Suprapubic skin (tissue), 4 donors: ENCODE data around the gene PLK5. TPM values are rescaled to one million over a fixed set of nuclear protein-coding genes. Genes with fewer than 3 reads are reported as not detected.
A peak's percentile ranks its signal among the peaks of the same experiment; 100 is the strongest.
"Not testable (repeated sequence)": the region's sequence is repeated elsewhere in the genome, so short reads cannot be mapped to it uniquely, and the experiment has no call there.

Experiments
- DNase-seq, 2 donors: peaks; one replicate each; pipeline ENCODE4 v3.0.0-alpha.2; 2019; ENCODE audit warnings: low spot score in 2 of 2
- H3K27ac ChIP-seq: fragments of 200-600 bp; sonication (generic); one replicate; pipeline ENCODE4 v1.5.1; 2019
- H3K27me3 ChIP-seq: fragments of 200-600 bp; sonication (generic); one replicate; pipeline ENCODE4 v1.5.1; 2019
- H3K36me3 ChIP-seq: fragments of 200-600 bp; sonication (generic); one replicate; pipeline ENCODE4 v1.5.1; 2019
- H3K4me1 ChIP-seq: fragments of 200-600 bp; sonication (generic); one replicate; pipeline ENCODE4 v1.5.1; 2019
- H3K4me3 ChIP-seq: fragments of 200-600 bp; sonication (generic); one replicate; pipeline ENCODE4 v1.5.1; 2019; ENCODE audit warnings: mild to moderate bottlenecking
- H3K9me3 ChIP-seq: fragments of 200-600 bp; sonication (generic); one replicate; pipeline ENCODE4 v1.5.1; 2019
- EP300 ChIP-seq: sonication (generic); formaldehyde crosslinking; IDR thresholded peaks from one replicate; pipeline ENCODE4 v1.6.1; 2017; ENCODE audit warnings: antibody characterized with exemption
- POLR2A ChIP-seq, 2 donors: fragments of 450-650 bp; IDR thresholded peaks; one replicate each; pipeline ENCODE4 v1.6.1; 2017; ENCODE audit warnings: antibody characterized with exemption in 2 of 2, mild to moderate bottlenecking in 2 of 2, moderate library complexity in 2 of 2
- POLR2AphosphoS5 ChIP-seq, 3 donors: sonication (generic); formaldehyde crosslinking; IDR thresholded peaks; one replicate each; pipeline ENCODE4 v1.6.1; 2017; ENCODE audit warnings: antibody characterized with exemption in 3 of 3
- WGBS: methylation state at CpG from one replicate; pipeline ENCODE4 v1.1.5; 2018; 5-methylcytosine and 5-hydroxymethylcytosine counted together
- total RNA-seq, 4 donors: library from RNA; depleted of rRNA; stranded (reverse); fragments of >200 nt; gene quantifications; one replicate each; pipeline ENCODE4 v1.1.0, GENCODE V29; 2016
- TF ChIP-seq, protein P1 (sequence below), 2 donors: fragments of 200-600 bp in 1 of 2; fragments of 450-650 bp in 1 of 2; sonication (generic) in 1 of 2; IDR thresholded peaks; one replicate each; pipeline ENCODE4 v1.5.1; 2016 to 2019; ENCODE audit warnings: antibody characterized with exemption in 2 of 2, mild to moderate bottlenecking in 1 of 2, moderate library complexity in 1 of 2

The PLK5 gene
- total RNA-seq, 4 donors from 2014 or later, result 0.23 to 1.2 TPM; not detected in 2

DNA sequence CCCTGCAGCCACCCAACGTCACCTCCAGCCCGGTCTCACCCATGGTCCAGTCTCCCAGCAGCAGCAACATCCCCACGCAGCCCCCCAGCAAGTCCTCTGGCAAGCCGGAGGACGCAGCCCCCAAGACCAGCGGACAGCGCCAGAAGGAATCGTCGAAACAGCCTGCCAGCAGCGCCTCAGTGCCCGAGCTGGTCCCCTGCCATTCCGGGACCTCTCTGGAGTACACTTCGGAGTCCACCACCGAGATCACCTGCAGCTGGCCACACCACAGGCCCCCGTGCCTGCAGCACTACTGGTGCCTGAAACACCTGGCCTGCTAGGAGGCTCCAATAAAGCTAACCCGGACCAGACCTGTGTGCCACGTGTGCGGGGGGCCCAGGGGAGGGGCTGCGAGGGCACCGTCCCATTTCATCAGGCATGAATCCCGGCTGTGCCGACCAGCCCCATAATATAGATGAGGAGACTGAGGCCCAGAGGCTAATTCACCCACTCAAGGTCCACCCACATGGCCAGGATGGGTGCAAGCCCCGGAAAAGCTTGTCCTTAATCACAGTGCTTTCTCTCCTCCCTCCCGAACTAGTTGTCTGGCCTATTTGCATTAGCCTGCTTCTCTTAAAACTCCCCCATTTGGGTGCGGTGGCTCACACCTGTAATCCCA, 26.2 kb upstream of the PLK5 start:
- TF ChIP-seq POLR2A (IDR thresholded peaks at IDR 0.05), result no peak
- TF ChIP-seq, protein P1, sequence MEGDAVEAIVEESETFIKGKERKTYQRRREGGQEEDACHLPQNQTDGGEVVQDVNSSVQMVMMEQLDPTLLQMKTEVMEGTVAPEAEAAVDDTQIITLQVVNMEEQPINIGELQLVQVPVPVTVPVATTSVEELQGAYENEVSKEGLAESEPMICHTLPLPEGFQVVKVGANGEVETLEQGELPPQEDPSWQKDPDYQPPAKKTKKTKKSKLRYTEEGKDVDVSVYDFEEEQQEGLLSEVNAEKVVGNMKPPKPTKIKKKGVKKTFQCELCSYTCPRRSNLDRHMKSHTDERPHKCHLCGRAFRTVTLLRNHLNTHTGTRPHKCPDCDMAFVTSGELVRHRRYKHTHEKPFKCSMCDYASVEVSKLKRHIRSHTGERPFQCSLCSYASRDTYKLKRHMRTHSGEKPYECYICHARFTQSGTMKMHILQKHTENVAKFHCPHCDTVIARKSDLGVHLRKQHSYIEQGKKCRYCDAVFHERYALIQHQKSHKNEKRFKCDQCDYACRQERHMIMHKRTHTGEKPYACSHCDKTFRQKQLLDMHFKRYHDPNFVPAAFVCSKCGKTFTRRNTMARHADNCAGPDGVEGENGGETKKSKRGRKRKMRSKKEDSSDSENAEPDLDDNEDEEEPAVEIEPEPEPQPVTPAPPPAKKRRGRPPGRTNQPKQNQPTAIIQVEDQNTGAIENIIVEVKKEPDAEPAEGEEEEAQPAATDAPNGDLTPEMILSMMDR (IDR thresholded peaks at IDR 0.05), result no peak
- no peak for TF ChIP-seq POLR2AphosphoS5 (IDR thresholded peaks at IDR 0.05)
- no peak for TF ChIP-seq EP300
- H3K4me1 ChIP-seq, result peaks cover 20% of the 10 kb centered on the region
- peaks cover 16% of the 10 kb centered on the region for H3K27me3 ChIP-seq
- H3K4me3 ChIP-seq, result no peak overlapping the region
- H3K9me3 ChIP-seq, result no peaks in the 10 kb centered on the region
- H3K36me3 ChIP-seq, result no peaks in the 10 kb centered on the region
- H3K27ac ChIP-seq, result no peak overlapping the region
- WGBS, result 80% methylated on average over 13 of the region's 25 CpGs
- no peak for DNase-seq

DNA sequence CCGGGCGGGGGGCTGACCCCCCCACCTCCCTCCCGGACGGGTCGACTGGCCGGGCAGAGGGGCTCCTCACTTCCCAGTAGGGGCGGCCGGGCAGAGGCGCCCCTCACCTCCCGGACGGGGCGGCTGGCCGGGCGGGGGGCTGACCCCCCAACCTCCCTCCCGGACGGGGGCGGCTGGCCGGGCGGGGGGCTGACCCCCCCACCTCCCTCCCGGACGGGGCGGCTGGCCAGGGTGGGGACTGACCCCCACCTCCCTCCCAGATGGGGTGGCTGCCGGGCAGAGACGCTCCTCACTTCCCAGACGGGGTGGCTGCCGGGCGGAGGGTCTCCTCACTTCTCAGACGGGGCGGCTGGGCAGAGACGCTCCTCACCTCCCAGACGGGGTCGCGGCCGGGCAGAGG, 24.6 kb upstream of the PLK5 start:
- H3K9me3 ChIP-seq, H3K36me3 ChIP-seq, H3K27ac ChIP-seq, DNase-seq, H3K4me3 ChIP-seq: not testable (repeated sequence)
- Histone ChIP-seq H3K4me1 (peaks cover 34% of the 10 kb centered on the region), H3K27me3 (peaks cover 31% of the 10 kb centered on the region)
- WGBS, result no CpG with 5 or more reads among the region's 34 CpGs

DNA sequence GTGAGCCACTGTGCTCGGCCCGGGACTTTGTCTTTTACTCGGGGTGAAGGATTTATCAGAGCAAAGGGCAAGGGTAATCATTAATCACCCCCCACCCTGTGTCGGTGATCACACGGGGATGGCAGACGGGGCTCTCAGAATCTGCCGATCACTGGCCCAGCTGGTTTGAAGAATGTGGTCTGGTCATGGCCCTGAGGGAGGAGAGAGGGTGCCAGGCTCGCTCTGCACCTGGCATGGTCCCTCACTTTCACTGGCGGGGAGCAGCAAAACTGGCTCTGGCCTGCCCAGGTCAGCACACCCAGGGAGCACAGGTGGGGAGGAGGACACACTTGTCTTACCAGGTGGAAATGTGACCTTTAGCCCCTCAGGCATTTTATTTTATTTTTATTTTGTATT, 22.7 kb upstream of the PLK5 start:
- 47% methylated on average over 9 of the region's 9 CpGs for WGBS
- Histone ChIP-seq H3K27ac (no peak overlapping the region), H3K4me3 (no peak overlapping the region), H3K9me3 (no peaks in the 10 kb centered on the region), H3K36me3 (no peaks in the 10 kb centered on the region), H3K4me1 (peaks cover 33% of the 10 kb centered on the region), H3K27me3 (peaks cover 31% of the 10 kb centered on the region)
- peak in 1 of 2 donors; percentile 57 for DNase-seq
- TF ChIP-seq, protein P1 (IDR thresholded peaks at IDR 0.05), result no peak
- TF ChIP-seq POLR2A (IDR thresholded peaks at IDR 0.05) (no peak), EP300 (no peak), POLR2AphosphoS5 (IDR thresholded peaks at IDR 0.05) (no peak)

DNA sequence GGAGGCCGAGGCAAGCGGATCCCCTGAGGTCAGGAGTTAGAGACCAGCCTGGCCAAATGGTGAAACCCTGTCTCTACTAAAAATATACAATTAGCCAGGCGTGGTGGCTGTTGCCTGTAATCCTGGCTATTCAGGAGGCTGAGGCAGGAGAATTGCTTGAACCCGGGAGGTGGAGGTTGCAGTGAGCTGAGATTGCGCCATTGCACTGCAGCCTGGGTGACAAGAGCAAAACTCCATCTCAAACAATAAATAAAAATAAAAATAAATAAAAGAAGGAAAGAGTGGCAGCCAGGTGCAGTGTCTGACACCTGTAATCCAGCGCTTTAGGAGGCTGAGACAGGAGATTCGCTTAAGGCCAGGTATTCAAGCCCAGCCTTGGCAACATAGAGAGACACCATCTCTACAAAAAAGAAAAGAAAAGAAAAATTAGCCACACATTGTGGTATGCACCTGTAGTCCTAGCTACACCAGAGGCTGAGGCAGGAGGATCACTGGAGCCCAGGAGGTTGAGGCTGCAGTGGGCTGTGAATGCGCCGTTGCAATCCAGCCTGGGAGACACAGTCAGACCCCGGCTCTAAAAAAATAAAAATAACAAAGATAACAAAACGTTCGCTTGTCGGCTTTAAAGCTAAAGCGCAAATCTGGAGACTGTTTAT, 21.3 kb upstream of the PLK5 start:
- peaks cover 20% of the 10 kb centered on the region for H3K27me3 ChIP-seq
- H3K4me3 ChIP-seq, result no peak overlapping the region

DNA sequence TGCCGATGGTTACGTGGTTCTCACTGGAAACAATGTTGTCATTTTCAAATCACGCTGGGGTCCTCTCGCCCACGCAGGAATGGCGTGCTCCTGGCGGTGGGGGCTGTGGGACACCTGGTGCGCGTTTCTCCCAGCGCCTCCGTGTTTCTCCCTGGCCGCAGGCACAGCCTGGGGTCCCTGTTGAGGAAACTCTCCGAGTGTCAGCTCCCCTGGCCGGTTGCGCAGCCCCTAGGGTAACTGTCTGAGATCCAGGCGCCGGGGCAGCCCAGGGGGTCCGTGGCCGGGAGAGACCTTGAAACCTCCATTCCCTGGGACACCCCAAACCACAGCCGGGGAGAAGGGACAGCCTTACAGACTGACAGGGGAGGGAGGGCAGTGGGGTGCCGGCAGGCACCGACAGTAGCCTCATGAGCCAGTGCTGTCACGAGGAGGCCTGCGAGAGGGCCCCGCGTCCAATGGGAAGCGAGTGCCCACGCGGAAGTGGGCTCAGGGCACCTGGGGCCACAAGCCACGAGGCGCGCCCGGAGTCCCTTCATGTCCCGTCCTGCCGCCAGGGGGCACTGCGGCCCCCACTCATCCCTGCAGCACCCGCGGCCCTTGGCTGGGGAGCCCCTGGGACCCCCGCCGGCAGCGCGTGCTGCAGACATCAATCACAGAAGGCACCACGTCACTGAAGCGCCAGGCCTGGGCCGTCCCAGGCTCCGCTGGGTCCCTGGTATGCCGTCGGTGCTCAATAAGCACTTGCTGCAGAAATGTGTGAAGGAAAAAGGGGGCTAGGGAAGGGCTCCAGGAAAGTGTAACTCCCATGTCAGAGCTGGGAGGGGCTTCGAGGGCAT, 20.6 kb upstream of the PLK5 start:
- peaks cover 17% of the 10 kb centered on the region for H3K27me3 ChIP-seq
- H3K36me3 ChIP-seq, result no peaks in the 10 kb centered on the region
- DNase-seq, result peak in 1 of 2 donors; percentile 68
- H3K27ac ChIP-seq, result no peak overlapping the region
- peaks cover 35% of the 10 kb centered on the region for H3K4me1 ChIP-seq
- TF ChIP-seq POLR2AphosphoS5 (IDR thresholded peaks at IDR 0.05) (no peak), POLR2A (IDR thresholded peaks at IDR 0.05) (no peak), EP300 (no peak)
- TF ChIP-seq, protein P1 (IDR thresholded peaks at IDR 0.05), result peak; percentile 50 to 77
- peak overlapping the region; percentile 10 for H3K4me3 ChIP-seq
- H3K9me3 ChIP-seq, result no peaks in the 10 kb centered on the region
- WGBS, result 21% methylated on average over 11 of the region's 49 CpGs

More for the DNA sequence above, 21.3 kb upstream of the PLK5 start:
- no peak for DNase-seq
- TF ChIP-seq POLR2AphosphoS5 (IDR thresholded peaks at IDR 0.05), result no peak
- TF ChIP-seq, protein P1 (IDR thresholded peaks at IDR 0.05), result no peak
- no peak for TF ChIP-seq EP300
- TF ChIP-seq POLR2A (IDR thresholded peaks at IDR 0.05), result no peak
- Histone ChIP-seq H3K9me3 (no peaks in the 10 kb centered on the region), H3K4me1 (peaks cover 29% of the 10 kb centered on the region), H3K36me3 (no peaks in the 10 kb centered on the region), H3K27ac (no peak overlapping the region)
- 60% methylated on average over 14 of the region's 14 CpGs for WGBS
